Measurements from ENCODE around the gene GMNC. TPM values are rescaled to one million over a fixed set of nuclear protein-coding genes. Genes with fewer than 3 reads are reported as not detected.

The GMNC gene
- total RNA-seq, 1 experiment from 2014 or later: 0.27 TPM

GRCh38 chr3:190807719-190808375, 54.6 kb downstream of the GMNC start:
- no TSS peak for BruUV-seq (replicated peaks)

More at GRCh38 chr3:190807719-190808375, 54.6 kb downstream of the GMNC start:
- RAD21 ChIA-PET (ENCODE audit: low non-redundant PET in 1 of 2, low total read pairs in 2 of 2, uncharacterized antibody in 2 of 2, unreplicated experiment in 2 of 2): no interaction called here
- DNase-seq (ENCODE audit: low read depth, low spot score): no peak
- no peaks in the 10 kb centered on the region for H3K79me2 ChIP-seq (ENCODE audit: insufficient read depth, low read length)
- no peak overlapping the region for H3K4me2 ChIP-seq (ENCODE audit: low read length)
- H3K4me3 ChIP-seq (replicated peaks in 1 of 2; ENCODE audit: low read depth in 1 of 2, low read length in 2 of 2): no peak overlapping the region
- intact Hi-C loops (cut with micrococcal nuclease): no loop called here
- no peaks in the 10 kb centered on the region for H3K9me2 ChIP-seq (ENCODE audit: insufficient read depth)
- H3K27ac ChIP-seq (ENCODE audit: low read depth, low read length): no peak overlapping the region
- no peaks in the 10 kb centered on the region for H3K27me3 ChIP-seq (ENCODE audit: insufficient read depth, low read length)
- POLR2A ChIA-PET: no interaction called here
- CTCF ChIA-PET: no interaction called here
- no peak overlapping the region for H3K9ac ChIP-seq (ENCODE audit: low read length)
- ATAC-seq: no peak
- no peak overlapping the region for H2AFZ ChIP-seq (ENCODE audit: low read depth, low read length, poor library complexity, severe bottlenecking)
- no peaks in the 10 kb centered on the region for H4K20me1 ChIP-seq (ENCODE audit: insufficient read depth)
- no peaks in the 10 kb centered on the region for H3K4me1 ChIP-seq (ENCODE audit: control insufficient read depth in 1 of 2, insufficient read depth in 2 of 2, low read length in 2 of 2)
- TF ChIP-seq, protein P1, sequence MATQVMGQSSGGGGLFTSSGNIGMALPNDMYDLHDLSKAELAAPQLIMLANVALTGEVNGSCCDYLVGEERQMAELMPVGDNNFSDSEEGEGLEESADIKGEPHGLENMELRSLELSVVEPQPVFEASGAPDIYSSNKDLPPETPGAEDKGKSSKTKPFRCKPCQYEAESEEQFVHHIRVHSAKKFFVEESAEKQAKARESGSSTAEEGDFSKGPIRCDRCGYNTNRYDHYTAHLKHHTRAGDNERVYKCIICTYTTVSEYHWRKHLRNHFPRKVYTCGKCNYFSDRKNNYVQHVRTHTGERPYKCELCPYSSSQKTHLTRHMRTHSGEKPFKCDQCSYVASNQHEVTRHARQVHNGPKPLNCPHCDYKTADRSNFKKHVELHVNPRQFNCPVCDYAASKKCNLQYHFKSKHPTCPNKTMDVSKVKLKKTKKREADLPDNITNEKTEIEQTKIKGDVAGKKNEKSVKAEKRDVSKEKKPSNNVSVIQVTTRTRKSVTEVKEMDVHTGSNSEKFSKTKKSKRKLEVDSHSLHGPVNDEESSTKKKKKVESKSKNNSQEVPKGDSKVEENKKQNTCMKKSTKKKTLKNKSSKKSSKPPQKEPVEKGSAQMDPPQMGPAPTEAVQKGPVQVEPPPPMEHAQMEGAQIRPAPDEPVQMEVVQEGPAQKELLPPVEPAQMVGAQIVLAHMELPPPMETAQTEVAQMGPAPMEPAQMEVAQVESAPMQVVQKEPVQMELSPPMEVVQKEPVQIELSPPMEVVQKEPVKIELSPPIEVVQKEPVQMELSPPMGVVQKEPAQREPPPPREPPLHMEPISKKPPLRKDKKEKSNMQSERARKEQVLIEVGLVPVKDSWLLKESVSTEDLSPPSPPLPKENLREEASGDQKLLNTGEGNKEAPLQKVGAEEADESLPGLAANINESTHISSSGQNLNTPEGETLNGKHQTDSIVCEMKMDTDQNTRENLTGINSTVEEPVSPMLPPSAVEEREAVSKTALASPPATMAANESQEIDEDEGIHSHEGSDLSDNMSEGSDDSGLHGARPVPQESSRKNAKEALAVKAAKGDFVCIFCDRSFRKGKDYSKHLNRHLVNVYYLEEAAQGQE (IDR thresholded peaks at IDR 0.05; ENCODE audit: low read depth): no peak
- TF ChIP-seq SRF (IDR thresholded peaks at IDR 0.05; ENCODE audit: low read depth) (no peak), EGR1 (IDR thresholded peaks at IDR 0.05; ENCODE audit: low read depth) (no peak), JUND (IDR thresholded peaks at IDR 0.05) (no peak)
- no peaks in the 10 kb centered on the region for H3K36me3 ChIP-seq (ENCODE audit: control insufficient read depth in 1 of 2, insufficient read depth in 2 of 2, low read length in 2 of 2)
- H3K9me3 ChIP-seq (ENCODE audit: control insufficient read depth in 1 of 2, insufficient read depth in 1 of 2, low read depth in 1 of 2, low read length in 2 of 2): no peaks in the 10 kb centered on the region

Data from HCT116 (cell line).